Mesenchymal stem cell (in vitro differentiated cells and primary cell): ENCODE data around the gene EHF.

Source experiments
- DNase-seq: peaks from one replicate; pipeline ENCODE4 v3.0.0-alpha.2; 2013
- H2AFZ ChIP-seq: one replicate; pipeline ENCODE4 v1.6.1; 2013; ENCODE audit warnings: low read depth, mild to moderate bottlenecking, control low read depth, inconsistent platforms, low read length, moderate library complexity
- H2AK5ac ChIP-seq: 2 replicates; pipeline ENCODE4 v1.6.1; 2013; ENCODE audit warnings: low read length, moderate library complexity, mild to moderate bottlenecking, inconsistent platforms; ENCODE audit not compliant: severe bottlenecking
- H2BK120ac ChIP-seq: one replicate; pipeline ENCODE4 v1.6.1; 2013; ENCODE audit warnings: low read depth, mild to moderate bottlenecking, inconsistent platforms, low read length, moderate library complexity
- H2BK12ac ChIP-seq, 2 experiments: one replicate each; pipeline ENCODE4 v1.6.1; 2013; ENCODE audit warnings: inconsistent platforms in 2 of 2, low read length in 2 of 2, mild to moderate bottlenecking in 2 of 2, moderate library complexity in 2 of 2, control low read depth in 1 of 2
- H2BK15ac ChIP-seq: one replicate; pipeline ENCODE4 v1.6.1; 2013; ENCODE audit warnings: mild to moderate bottlenecking, low read depth, inconsistent platforms; ENCODE audit not compliant: poor library complexity, severe bottlenecking
- H2BK5ac ChIP-seq: 2 replicates; pipeline ENCODE4 v1.6.1; 2013; ENCODE audit warnings: low read depth, mild to moderate bottlenecking, low read length, control low read depth, inconsistent platforms; ENCODE audit not compliant: poor library complexity, severe bottlenecking
- H3K14ac ChIP-seq, 2 experiments: one replicate each; pipeline ENCODE4 v1.6.1; 2013; ENCODE audit warnings: inconsistent platforms in 2 of 2, low read length in 2 of 2, control low read depth in 1 of 2, mild to moderate bottlenecking in 1 of 2, moderate library complexity in 1 of 2
- H3K18ac ChIP-seq, 2 experiments: one replicate each; pipeline ENCODE4 v1.6.1; 2013; ENCODE audit warnings: inconsistent platforms in 2 of 2, low read length in 2 of 2, control low read depth in 1 of 2, low read depth in 1 of 2, mild to moderate bottlenecking in 1 of 2
- H3K23ac ChIP-seq, 2 experiments: one replicate each; pipeline ENCODE4 v1.6.1; 2013; ENCODE audit warnings: inconsistent platforms in 2 of 2, low read length in 2 of 2, mild to moderate bottlenecking in 2 of 2, moderate library complexity in 2 of 2, control low read depth in 1 of 2
- H3K27ac ChIP-seq: 2 replicates; pipeline ENCODE4 v1.5.1; 2013; ENCODE audit warnings: mild to moderate bottlenecking, moderate library complexity, low read length, control low read depth, inconsistent platforms; ENCODE audit not compliant: poor library complexity, severe bottlenecking
- H3K27me3 ChIP-seq, 2 experiments: 2 replicates each; pipeline versions ENCODE4 v1.6.1 to v1.7.0; 2013; ENCODE audit warnings: low read length in 2 of 2, mild to moderate bottlenecking in 2 of 2, moderate library complexity in 2 of 2, control low read depth in 1 of 2, inconsistent platforms in 1 of 2; ENCODE audit not compliant: control insufficient read depth in 1 of 2, insufficient read depth in 1 of 2
- H3K36me3 ChIP-seq, 2 experiments: 2 replicates each; pipeline versions ENCODE4 v1.6.1 to v1.7.0; 2013; ENCODE audit warnings: low read length in 2 of 2, control low read depth in 1 of 2, inconsistent platforms in 1 of 2, low read depth in 1 of 2, mild to moderate bottlenecking in 1 of 2; ENCODE audit not compliant: insufficient read depth in 2 of 2, control insufficient read depth in 1 of 2
- H3K4ac ChIP-seq, 2 experiments: one replicate each; pipeline ENCODE4 v1.6.1; 2013; ENCODE audit warnings: inconsistent platforms in 2 of 2, low read length in 2 of 2, mild to moderate bottlenecking in 2 of 2, moderate library complexity in 2 of 2, control low read depth in 1 of 2, low read depth in 1 of 2
- H3K4me1 ChIP-seq: 2 replicates; pipeline ENCODE4 v1.6.1; 2013; ENCODE audit warnings: low read depth, low read length, control low read depth; ENCODE audit not compliant: control insufficient read depth, insufficient read depth
- H3K4me2 ChIP-seq: 2 replicates; pipeline ENCODE4 v1.6.1; 2013; ENCODE audit warnings: low read length, mild to moderate bottlenecking, inconsistent platforms; ENCODE audit not compliant: poor library complexity, severe bottlenecking
- H3K4me3 ChIP-seq, 2 experiments: 2 replicates each; pipeline versions ENCODE4 v1.5.1 to v1.7.0; 2013; ENCODE audit warnings: low read length in 2 of 2, mild to moderate bottlenecking in 2 of 2, control low read depth in 1 of 2, low read depth in 1 of 2; ENCODE audit not compliant: insufficient read depth in 1 of 2
- H3K79me1 ChIP-seq: replicated peaks from 2 replicates; pipeline ENCODE4 v1.6.1; 2013; ENCODE audit warnings: mild to moderate bottlenecking, control low read depth, low read length, inconsistent platforms; ENCODE audit not compliant: poor library complexity, severe bottlenecking
- H3K9ac ChIP-seq: 2 replicates; pipeline ENCODE4 v1.7.0; 2013; ENCODE audit warnings: mild to moderate bottlenecking, low read length, moderate library complexity
- H3K9me3 ChIP-seq: 2 replicates; pipeline ENCODE4 v1.7.0; 2013; ENCODE audit warnings: mild to moderate bottlenecking, low read length; ENCODE audit not compliant: control insufficient read depth
- H4K8ac ChIP-seq: one replicate; pipeline ENCODE4 v1.6.1; 2013; ENCODE audit warnings: inconsistent platforms, mild to moderate bottlenecking, low read length, moderate library complexity
- H4K91ac ChIP-seq: one replicate; pipeline ENCODE4 v1.6.1; 2013; ENCODE audit warnings: mild to moderate bottlenecking, low read length, inconsistent platforms
- WGBS: methylation state at CpG from one replicate; pipeline ENCODE4 v1.1.7; 2013; ENCODE audit warnings: mixed read lengths; 5-methylcytosine and 5-hydroxymethylcytosine counted together

Gene EHF

GRCh38 chr11:34632105-34632791, 11.4 kb downstream of the EHF start:
- Histone ChIP-seq H4K8ac (no peak overlapping the region), H3K23ac (no peak overlapping the region), H2AK5ac (no peak overlapping the region), H3K4ac (no peak overlapping the region), H3K79me1 (no peaks in the 10 kb centered on the region), H2BK5ac (no peak overlapping the region), H3K4me1 (peaks cover 9% of the 10 kb centered on the region), H3K14ac (no peak overlapping the region), H2BK15ac (no peak overlapping the region), H3K27ac (no peak overlapping the region), H2BK12ac (no peak overlapping the region), H3K4me3 (no peak overlapping the region), H2AFZ (no peak overlapping the region), H3K18ac (no peak overlapping the region), H2BK120ac (no peak overlapping the region), H3K9ac (no peak overlapping the region), H4K91ac (no peak overlapping the region), H3K36me3 (no peaks in the 10 kb centered on the region), H3K9me3 (no peaks in the 10 kb centered on the region), H3K27me3 (no peaks in the 10 kb centered on the region), H3K4me2 (no peak overlapping the region)
- DNase-seq, result no peak
- WGBS, result 80% methylated on average over 7 of the region's 7 CpGs

- Histone ChIP-seq H3K9ac (no peak overlapping the region), H2BK5ac (no peak overlapping the region), H4K8ac (no peak overlapping the region), H3K4me2 (no peak overlapping the region), H3K23ac (no peak overlapping the region), H2BK120ac (no peak overlapping the region), H3K27ac (no peak overlapping the region), H3K79me1 (no peaks in the 10 kb centered on the region), H3K4ac (no peak overlapping the region), H2BK15ac (no peak overlapping the region), H3K18ac (no peak overlapping the region), H4K91ac (no peak overlapping the region), H3K9me3 (no peaks in the 10 kb centered on the region), H3K4me3 (no peak overlapping the region), H2AK5ac (no peak overlapping the region), H3K36me3 (no peaks in the 10 kb centered on the region), H2AFZ (no peak overlapping the region), H3K27me3 (no peaks in the 10 kb centered on the region), H2BK12ac (no peak overlapping the region), H3K14ac (no peak overlapping the region), H3K4me1 (peaks cover 9% of the 10 kb centered on the region)
- DNase-seq, result no peak
Measured at GRCh38 chr11:34633640-34633989, 12.7 kb downstream of the EHF start.

GRCh38 chr11:34633990-34634693, 13.2 kb downstream of the EHF start:
- no peak overlapping the region for H4K8ac ChIP-seq
- no peak overlapping the region for H3K18ac ChIP-seq
- no peak overlapping the region for H2BK5ac ChIP-seq
- peaks cover 0 to 5% of the 10 kb centered on the region in 2 experiments for H3K27me3 ChIP-seq
- H3K4me1 ChIP-seq, result peaks cover 9% of the 10 kb centered on the region
- no peaks in the 10 kb centered on the region for H3K36me3 ChIP-seq
- H3K79me1 ChIP-seq, result no peaks in the 10 kb centered on the region
- H3K4me3 ChIP-seq, result no peak overlapping the region
- H3K27ac ChIP-seq, result no peak overlapping the region
- no peak overlapping the region for H3K9ac ChIP-seq
- no peak for DNase-seq
- H2BK12ac ChIP-seq, result no peak overlapping the region
- no peak overlapping the region for H2BK120ac ChIP-seq
- H3K9me3 ChIP-seq, result no peaks in the 10 kb centered on the region
- no peak overlapping the region for H4K91ac ChIP-seq
- H3K23ac ChIP-seq, result no peak overlapping the region
- no peak overlapping the region for H2AFZ ChIP-seq
- 83% methylated on average over 3 of the region's 5 CpGs for WGBS
- no peak overlapping the region for H3K4ac ChIP-seq
- H2BK15ac ChIP-seq, result no peak overlapping the region
- peak overlapping the region; percentile 87 for H2AK5ac ChIP-seq
- H3K4me2 ChIP-seq, result no peak overlapping the region
- H3K14ac ChIP-seq, result no peak overlapping the region

- H3K18ac ChIP-seq, result no peak overlapping the region
- H2AK5ac ChIP-seq, result no peak overlapping the region
- no peak overlapping the region for H3K4ac ChIP-seq
- no peak overlapping the region for H3K23ac ChIP-seq
- H3K4me2 ChIP-seq, result no peak overlapping the region
- H2AFZ ChIP-seq, result no peak overlapping the region
- no peaks in the 10 kb centered on the region for H3K9me3 ChIP-seq
- no peak overlapping the region for H2BK120ac ChIP-seq
- H3K79me1 ChIP-seq, result no peaks in the 10 kb centered on the region
- no peak overlapping the region for H4K91ac ChIP-seq
- H2BK12ac ChIP-seq, result no peak overlapping the region
- H3K14ac ChIP-seq, result no peak overlapping the region
- no peak overlapping the region for H2BK5ac ChIP-seq
- 100% methylated on average over 1 of the region's 2 CpGs for WGBS
- H3K9ac ChIP-seq, result no peak overlapping the region
- no peak overlapping the region for H3K4me3 ChIP-seq
- no peak overlapping the region for H2BK15ac ChIP-seq
- H3K27ac ChIP-seq, result no peak overlapping the region
- peaks cover 0 to 9% of the 10 kb centered on the region in 2 experiments for H3K27me3 ChIP-seq
- H3K4me1 ChIP-seq, result peaks cover 13% of the 10 kb centered on the region
- H4K8ac ChIP-seq, result no peak overlapping the region
- H3K36me3 ChIP-seq, result no peaks in the 10 kb centered on the region
- DNase-seq, result no peak
Measured at GRCh38 chr11:34634694-34635062, 13.8 kb downstream of the EHF start.
